Heart left ventricle (tissue), 13 donors: ENCODE data around the gene IREB2.

Experiments
- CTCF ChIP-seq, 12 donors: fragments of 200-600 bp; sonication (generic) in 4 of 12; IDR thresholded peaks; one replicate each; pipeline versions ENCODE4 v1.5.0 to v1.8.0; 2018 to 2022; ENCODE audit warnings: antibody characterized with exemption in 12 of 12, mild to moderate bottlenecking in 5 of 12
- POLR2A ChIP-seq, 2 donors: fragments of 450-650 bp; IDR thresholded peaks; one replicate each; pipeline ENCODE4 v1.6.1; 2017; ENCODE audit warnings: antibody characterized with exemption in 2 of 2, mild to moderate bottlenecking in 2 of 2, moderate library complexity in 2 of 2
- donor health status: ischemic (EF 13 %, LVEDD 7.1; RV severe dilation, severe dysfunction).
- donor health status: DM: no; HTN: yes; CAD: no.
- donor health status: DM: no; HTN: no; CAD: no.
- donor health status: ischemic (EF 25% LVEDD 6.9; RV normal size, moderate dysfunction).
- donor health status: ischemic (EF 25% LVEDD 5.7; RV mildly dilated, moderate dysfunction).
- donor health status: ischemic (EF 35%, LVEDD 5.7; RV mildly dilated, moderate dysfunction).
- donor health status: nonischemic (EF 11% LVEDD 7.7; RV severe dilation, severe dysfunction).
- donor health status: DM: yes; HTN: yes; CAD: no.
- donor health status: PGD.
- donor health status: ischemic (EF 29% LVEDD 5.4; RV normal size, mild dysfunction).
- donor health status: nonischemic (EF 23%, LVEDD 6.1; RV moderate dilation, normal function).

DNA sequence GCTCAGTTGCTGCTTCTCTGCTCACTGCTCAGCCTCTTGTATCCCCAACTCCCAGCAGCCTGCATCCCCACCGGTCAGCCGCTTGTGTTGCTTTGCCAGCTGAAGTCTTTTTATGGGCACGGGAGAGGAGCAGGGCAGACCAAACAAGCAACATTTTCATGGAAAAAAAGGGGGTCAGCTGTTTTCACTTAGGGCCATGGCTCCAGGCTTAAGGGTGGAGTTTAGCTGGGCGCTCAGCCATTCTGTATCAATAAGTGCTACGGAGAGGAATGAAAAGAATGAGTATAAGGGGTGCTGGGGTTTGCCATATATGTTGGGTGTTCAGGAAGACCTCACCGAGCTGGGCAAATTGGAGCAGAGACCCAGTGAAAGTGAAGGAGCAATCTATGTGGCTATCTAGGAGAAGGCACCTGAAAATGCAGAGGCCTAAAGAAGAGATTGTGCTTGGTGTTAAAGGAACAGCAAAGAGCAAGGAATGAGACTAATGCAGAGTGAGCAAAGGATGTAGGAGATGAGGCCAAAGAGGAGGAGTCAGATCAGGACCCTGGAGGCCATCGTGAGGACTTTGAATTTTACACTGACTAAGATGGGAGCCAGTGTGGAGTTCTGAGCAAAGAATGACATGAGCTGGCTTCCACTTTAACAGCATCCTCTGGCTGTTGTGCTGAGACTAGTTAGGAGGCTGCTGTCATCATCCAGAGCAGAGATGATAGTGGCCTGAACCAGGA is 16.6 kb upstream of the IREB2 start:
- no peak for TF ChIP-seq CTCF (IDR thresholded peaks at IDR 0.05)
- no peak for TF ChIP-seq POLR2A (IDR thresholded peaks at IDR 0.05)
